Fibroblast of lung (primary cell): ENCODE measurements around the gene CNTN1.

Experiments
- CTCF ChIP-seq, 2 donors: IDR thresholded peaks in 1 of 2; conservative IDR thresholded peaks in 1 of 2; 1 replicate in 1 of 2; 2 replicates in 1 of 2; pipeline ENCODE4 v1.5.1; 2011 to 2012; ENCODE audit warnings: low read length in 2 of 2, control low read depth in 1 of 2, inconsistent platforms in 1 of 2, low read depth in 1 of 2, mild to moderate bottlenecking in 1 of 2
- EZH2 ChIP-seq: IDR thresholded peaks from 2 replicates; pipeline ENCODE4 v1.5.1; 2012; ENCODE audit warnings: low read length, control low read depth, mild to moderate bottlenecking; ENCODE audit errors: missing control alignments

- TF ChIP-seq CTCF (conservative IDR thresholded peaks at IDR 0.05 in 1 of 2, IDR thresholded peaks at IDR 0.05 in 1 of 2; ENCODE audit: low read depth in 1 of 2, low read length in 2 of 2) (no peak), EZH2 (no peak)
Observed at GRCh38 chr12:41014643-41015020, 322.4 kb downstream of the CNTN1 start.
